LNCAP (cell line): Measurements from ENCODE around the gene MRLN.

Source experiments
- TF ChIP-seq, protein P1 (sequence below): fragments of 450-650 bp; IDR thresholded peaks from 2 replicates; pipeline ENCODE4 v1.5.1; 2017; ENCODE audit warnings: mild to moderate bottlenecking

Gene MRLN

DNA sequence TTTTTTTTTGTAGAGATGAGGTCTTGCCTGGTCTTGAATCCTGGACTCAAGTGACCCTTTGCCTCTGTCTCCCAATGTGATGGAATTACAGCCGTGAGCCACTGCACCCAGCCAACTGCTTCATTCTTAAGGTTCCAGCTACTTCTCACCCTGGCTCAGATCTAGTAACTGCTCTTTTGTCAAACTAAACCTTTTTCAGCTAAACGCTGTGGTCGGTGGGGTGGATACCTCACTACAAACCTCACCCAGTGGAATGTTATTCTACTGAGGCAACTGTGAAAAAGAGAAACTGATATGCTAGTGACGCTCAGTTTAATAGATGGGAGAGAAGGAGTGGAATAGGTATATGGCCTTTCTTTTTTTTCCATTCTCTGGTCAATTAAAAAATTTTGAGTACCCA lies 1.7 kb upstream of the MRLN start:
- TF ChIP-seq, protein P1, sequence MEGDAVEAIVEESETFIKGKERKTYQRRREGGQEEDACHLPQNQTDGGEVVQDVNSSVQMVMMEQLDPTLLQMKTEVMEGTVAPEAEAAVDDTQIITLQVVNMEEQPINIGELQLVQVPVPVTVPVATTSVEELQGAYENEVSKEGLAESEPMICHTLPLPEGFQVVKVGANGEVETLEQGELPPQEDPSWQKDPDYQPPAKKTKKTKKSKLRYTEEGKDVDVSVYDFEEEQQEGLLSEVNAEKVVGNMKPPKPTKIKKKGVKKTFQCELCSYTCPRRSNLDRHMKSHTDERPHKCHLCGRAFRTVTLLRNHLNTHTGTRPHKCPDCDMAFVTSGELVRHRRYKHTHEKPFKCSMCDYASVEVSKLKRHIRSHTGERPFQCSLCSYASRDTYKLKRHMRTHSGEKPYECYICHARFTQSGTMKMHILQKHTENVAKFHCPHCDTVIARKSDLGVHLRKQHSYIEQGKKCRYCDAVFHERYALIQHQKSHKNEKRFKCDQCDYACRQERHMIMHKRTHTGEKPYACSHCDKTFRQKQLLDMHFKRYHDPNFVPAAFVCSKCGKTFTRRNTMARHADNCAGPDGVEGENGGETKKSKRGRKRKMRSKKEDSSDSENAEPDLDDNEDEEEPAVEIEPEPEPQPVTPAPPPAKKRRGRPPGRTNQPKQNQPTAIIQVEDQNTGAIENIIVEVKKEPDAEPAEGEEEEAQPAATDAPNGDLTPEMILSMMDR: no peak

DNA sequence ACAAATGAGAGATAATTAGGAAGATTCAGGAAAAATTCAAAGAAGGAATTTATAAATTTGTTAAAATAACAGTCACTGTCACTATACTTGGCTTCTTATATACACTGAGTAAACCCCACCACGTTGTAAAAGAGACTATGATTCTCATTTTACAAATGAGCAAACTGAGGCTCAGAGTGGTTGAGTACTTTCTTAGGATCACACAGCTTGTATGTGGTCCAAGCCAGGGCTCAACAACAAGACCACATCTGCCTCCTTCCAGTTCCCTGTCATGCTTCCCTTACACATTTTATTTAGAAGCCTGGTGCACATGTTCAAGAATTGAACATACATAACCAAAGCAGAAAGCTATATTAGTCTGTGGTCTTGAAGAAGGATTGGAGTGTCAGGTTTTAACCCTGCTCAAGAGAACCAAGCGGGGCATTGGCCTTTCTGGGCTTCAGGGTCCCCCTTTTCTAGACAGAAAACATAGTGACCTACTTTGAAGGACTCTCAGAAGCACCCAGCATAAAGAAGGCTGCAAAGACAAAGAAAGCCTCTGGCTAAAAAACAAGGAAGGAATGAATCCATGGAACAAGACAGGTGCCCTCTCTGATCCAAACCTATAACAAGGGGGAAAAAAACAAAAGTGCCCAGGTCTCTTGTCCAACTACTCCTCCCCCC lies 846 bp downstream of the MRLN start:
- TF ChIP-seq, protein P1: no peak

DNA sequence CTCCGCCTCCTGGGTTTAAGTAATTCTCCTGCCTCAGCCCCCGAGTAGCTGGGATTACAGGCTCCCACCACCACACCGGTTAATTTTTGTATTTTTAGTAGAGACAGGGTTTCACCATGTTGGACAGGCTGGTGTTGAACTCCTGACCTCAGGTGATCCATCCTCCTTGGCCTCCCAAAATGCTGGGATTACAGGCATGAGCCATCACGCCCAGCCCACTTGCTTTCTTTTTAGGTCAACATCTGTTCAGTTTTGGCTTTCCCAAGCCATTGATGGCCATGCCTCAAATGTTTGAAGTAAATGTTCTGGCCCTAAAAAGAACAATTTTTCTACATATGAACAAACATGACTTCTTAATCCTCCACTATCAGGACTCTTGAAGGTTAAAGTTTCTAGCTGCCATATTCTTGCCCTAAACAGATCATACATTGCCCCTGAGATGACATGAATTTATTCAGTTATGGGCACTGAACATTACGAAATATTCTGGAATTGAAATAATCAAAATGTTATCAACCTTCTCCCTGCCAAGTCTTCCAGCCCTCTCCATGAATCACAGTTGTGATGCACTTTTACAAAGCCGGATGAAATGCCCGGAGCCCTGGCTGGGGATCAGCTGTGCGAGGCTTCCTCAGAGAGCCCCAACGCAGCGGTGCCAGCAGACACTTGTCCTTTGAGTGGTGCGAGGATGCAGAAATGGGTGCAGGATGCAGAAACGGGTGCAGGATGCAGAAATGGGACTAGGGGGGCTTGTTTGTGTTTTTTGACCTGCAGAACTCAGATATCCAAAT lies 2.9 kb downstream of the MRLN start:
- TF ChIP-seq, protein P1: no peak

DNA sequence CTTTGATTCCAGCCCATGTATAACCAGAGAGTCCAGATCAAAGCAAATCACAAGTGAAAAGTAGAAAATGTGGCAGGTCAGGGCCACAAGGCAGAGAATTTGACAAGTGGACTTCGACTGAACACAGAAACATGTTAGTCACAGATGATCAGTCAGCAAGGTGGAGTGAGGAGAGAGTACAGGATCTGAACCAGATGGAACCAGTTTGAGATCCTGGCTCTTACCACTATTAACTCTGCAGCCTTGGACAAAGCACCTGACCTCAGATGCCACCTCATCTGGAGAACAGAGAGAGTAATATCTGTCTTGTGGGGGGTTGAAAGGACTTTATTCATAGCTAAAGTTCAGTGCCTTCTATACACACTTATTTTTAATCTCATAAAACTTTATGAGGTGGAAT lies 4.4 kb downstream of the MRLN start:
- TF ChIP-seq, protein P1: no peak

DNA sequence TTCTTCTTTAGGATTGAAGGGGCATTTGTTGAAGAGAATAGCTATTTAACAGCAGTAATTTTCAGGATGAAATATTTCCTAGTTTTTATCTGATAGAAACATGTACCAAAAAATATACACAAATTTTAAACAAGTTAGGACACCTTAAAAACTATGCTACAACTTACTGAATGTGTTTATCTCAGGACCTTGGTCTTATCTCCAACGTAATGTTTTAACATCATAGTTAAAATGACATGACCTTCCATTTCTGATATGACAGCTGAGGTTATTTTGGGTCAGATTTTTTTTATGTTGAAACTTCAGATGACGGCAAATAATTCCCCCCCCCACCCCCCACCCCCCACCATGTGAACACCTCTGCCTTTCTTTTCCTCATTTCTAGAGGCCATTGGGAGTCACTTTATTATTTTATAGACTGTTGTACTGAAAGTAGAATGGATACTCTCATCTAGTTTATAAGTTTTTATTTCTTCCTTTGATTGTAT lies 8.0 kb downstream of the MRLN start:
- TF ChIP-seq, protein P1: no peak

DNA sequence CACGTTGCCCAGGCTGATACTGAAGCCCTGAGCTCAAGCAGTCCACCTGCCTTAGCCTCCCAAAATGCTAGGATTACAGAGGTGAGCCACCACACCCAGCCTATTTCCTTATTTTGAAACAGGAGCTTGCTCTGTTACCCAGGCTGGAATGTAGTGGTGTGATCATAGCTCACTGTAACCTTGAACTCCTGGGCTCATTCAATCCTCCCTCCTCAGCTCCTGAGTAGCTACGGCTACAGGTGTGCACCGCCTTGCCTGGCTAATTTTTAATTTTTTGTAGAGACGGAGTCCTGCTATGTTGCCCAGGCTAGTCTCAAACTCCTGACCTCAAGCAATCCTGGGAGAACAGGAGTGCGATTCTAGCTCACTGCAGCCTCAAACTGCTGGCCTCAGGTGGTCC lies 11.7 kb downstream of the MRLN start:
- TF ChIP-seq, protein P1: no peak

DNA sequence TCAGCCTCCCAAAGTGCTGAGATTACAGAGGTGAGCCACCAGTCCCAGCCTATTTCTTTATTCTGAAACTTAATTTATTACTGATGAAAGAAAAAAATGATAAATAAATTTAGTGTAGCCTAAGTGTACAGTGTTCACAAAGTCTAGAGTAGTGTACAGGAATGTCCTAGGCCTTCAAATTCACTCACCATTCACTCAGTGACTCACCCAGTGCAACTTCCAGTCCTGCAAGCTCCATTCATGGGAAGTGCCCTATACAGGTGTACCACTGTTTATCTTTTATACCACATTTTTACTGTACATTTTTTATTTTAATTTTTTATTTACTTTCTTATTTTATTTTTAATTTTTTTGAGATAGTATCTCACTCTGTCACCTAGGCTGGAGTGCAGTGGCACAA lies 12.2 kb downstream of the MRLN start:
- TF ChIP-seq, protein P1: no peak
